Neutrophil (primary cell): Measurements from ENCODE around the gene MRPL24.

Experiments
- H3K27ac ChIP-seq: fragments of 200-600 bp; sonication (generic); 2 replicates; pipeline ENCODE4 v1.5.1; 2016; ENCODE audit warnings: mild to moderate bottlenecking, moderate library complexity
- H3K27me3 ChIP-seq: fragments of 200-600 bp; sonication (generic); 2 replicates; pipeline ENCODE4 v1.6.0; 2016; ENCODE audit warnings: mild to moderate bottlenecking
- H3K36me3 ChIP-seq: fragments of 200-600 bp; sonication (generic); 2 replicates; pipeline ENCODE4 v1.5.1; 2017
- H3K4me1 ChIP-seq, 2 experiments: fragments of 200-600 bp in 1 of 2; sonication (generic) in 1 of 2; 1 replicate in 1 of 2; 2 replicates in 1 of 2; pipeline versions ENCODE4 v1.5.1 to v1.6.1; 2013 to 2016; ENCODE audit warnings: low read depth in 1 of 2, low read length in 1 of 2, mild to moderate bottlenecking in 1 of 2, moderate library complexity in 1 of 2; ENCODE audit not compliant: control insufficient read depth in 1 of 2, insufficient read depth in 1 of 2
- H3K4me3 ChIP-seq, 2 experiments: fragments of 200-600 bp in 1 of 2; sonication (generic) in 1 of 2; 1 replicate in 1 of 2; 2 replicates in 1 of 2; pipeline ENCODE4 v1.5.1; 2013 to 2016; ENCODE audit warnings: low read depth in 1 of 2, low read length in 1 of 2, mild to moderate bottlenecking in 1 of 2, moderate library complexity in 1 of 2
- H3K9me3 ChIP-seq: fragments of 200-600 bp; sonication (generic); 2 replicates; pipeline ENCODE4 v1.5.1; 2016
- CTCF ChIP-seq: fragments of 200-600 bp; sonication (generic); IDR thresholded peaks from 2 replicates; pipeline ENCODE4 v1.5.1; 2016; ENCODE audit warnings: antibody characterized with exemption

The MRPL24 gene

GRCh38 chr1:156721131-156721530, 19.8 kb downstream of the MRPL24 start:
- Histone ChIP-seq H3K4me1 (peaks cover 11 to 14% of the 10 kb centered on the region in 2 experiments), H3K36me3 (peaks cover 55% of the 10 kb centered on the region), H3K27ac (no peak overlapping the region)

GRCh38 chr1:156717351-156717750, 23.5 kb downstream of the MRPL24 start:
- Histone ChIP-seq H3K36me3 (peaks cover 41% of the 10 kb centered on the region), H3K9me3 (no peaks in the 10 kb centered on the region), H3K27me3 (no peaks in the 10 kb centered on the region), H3K4me3 (no peak overlapping the region), H3K4me1 (no peaks in the 10 kb centered on the region), H3K27ac (no peak overlapping the region)
- no peak for TF ChIP-seq CTCF

More at GRCh38 chr1:156721131-156721530, 19.8 kb downstream of the MRPL24 start:
- Histone ChIP-seq H3K4me3 (no peak overlapping the region), H3K27me3 (no peaks in the 10 kb centered on the region), H3K9me3 (no peaks in the 10 kb centered on the region)
- no peak for TF ChIP-seq CTCF

- no peaks in the 10 kb centered on the region for H3K4me1 ChIP-seq
- no peak overlapping the region for H3K4me3 ChIP-seq
- H3K36me3 ChIP-seq: peaks cover 22% of the 10 kb centered on the region
- peaks cover 4% of the 10 kb centered on the region for H3K27me3 ChIP-seq
- no peak for TF ChIP-seq CTCF
- no peak overlapping the region for H3K27ac ChIP-seq
- no peaks in the 10 kb centered on the region for H3K9me3 ChIP-seq
These were observed 26.1 kb downstream of the MRPL24 start for GRCh38 chr1:156714830-156715229.

GRCh38 chr1:156712626-156713025, 28.3 kb downstream of the MRPL24 start:
- H3K27me3 ChIP-seq: peaks cover 24% of the 10 kb centered on the region
- no peak for TF ChIP-seq CTCF
- no peaks in the 10 kb centered on the region for H3K9me3 ChIP-seq
- no peak overlapping the region for H3K4me3 ChIP-seq
- no peaks in the 10 kb centered on the region for H3K4me1 ChIP-seq
- H3K36me3 ChIP-seq: peaks cover 14% of the 10 kb centered on the region
- no peak overlapping the region for H3K27ac ChIP-seq

GRCh38 chr1:156711011-156711817, 29.7 kb downstream of the MRPL24 start:
- Histone ChIP-seq H3K27ac (no peak overlapping the region), H3K27me3 (peaks cover 38% of the 10 kb centered on the region), H3K36me3 (peaks cover 14% of the 10 kb centered on the region), H3K9me3 (no peaks in the 10 kb centered on the region), H3K4me3 (no peak overlapping the region), H3K4me1 (no peaks in the 10 kb centered on the region)
- no peak for TF ChIP-seq CTCF
